D721Med (cell line): ENCODE data around the gene ALOX15B.
A peak's percentile ranks its signal among the peaks of the same experiment; 100 is the strongest.
"Not testable (repeated sequence)": the region's sequence is repeated elsewhere in the genome, so short reads cannot be mapped to it uniquely, and the experiment has no call there.

Experiments used
- DNase-seq: peaks from one replicate; pipeline ENCODE4 v3.0.0; 2011; ENCODE audit warnings: low spot score; ENCODE audit not compliant: insufficient read length
- FAIRE-seq: peaks from 2 replicates; lab custom pipeline; 2011; peaks lifted over from hg19 to GRCh38; lab: Jason Lieb, UNC
- TF ChIP-seq, protein P1 (sequence below): IDR thresholded peaks from 2 replicates; pipeline ENCODE4 v1.5.1; 2012; ENCODE audit warnings: mild to moderate bottlenecking, control low read depth; ENCODE audit not compliant: insufficient read depth; ENCODE audit errors: missing control alignments

ALOX15B gene

DNA sequence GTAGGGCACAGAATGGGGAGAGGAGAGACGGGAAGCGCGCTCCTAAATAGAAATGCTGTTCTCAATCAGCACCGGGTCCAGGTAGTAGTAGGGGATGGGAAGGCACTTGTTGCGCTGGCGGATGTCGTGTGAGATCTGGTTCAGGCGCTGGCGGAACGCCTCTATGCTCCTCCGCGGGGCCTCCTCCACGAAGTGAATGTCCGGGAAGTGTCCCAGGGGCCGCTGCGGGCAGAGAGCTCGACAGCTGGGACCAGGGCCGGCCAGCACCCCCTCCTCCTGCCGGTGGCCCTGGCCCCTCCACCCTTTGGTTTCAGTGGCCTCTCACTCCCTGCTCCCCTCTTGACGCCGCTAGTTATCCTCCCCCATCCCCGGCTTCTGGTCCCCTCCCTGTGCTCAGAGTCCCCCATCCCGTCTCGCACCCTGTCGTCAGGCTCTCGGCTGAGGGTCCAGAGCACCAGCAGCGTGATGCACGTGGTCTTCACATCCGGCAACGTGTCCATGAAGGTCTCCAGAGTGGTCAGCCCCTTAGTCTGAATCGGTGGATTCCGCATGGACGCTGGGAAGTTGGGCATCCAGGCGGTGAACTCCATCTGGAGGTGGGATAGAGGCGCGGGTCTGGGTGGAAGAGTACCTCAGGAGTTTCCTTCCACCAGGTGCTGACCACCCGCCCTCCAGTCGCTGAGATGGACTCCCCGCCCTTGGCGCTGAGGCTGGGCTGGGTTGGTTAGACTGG is 34.0 kb downstream of the ALOX15B start:
- DNase-seq, result no peak
- no peak for FAIRE-seq

DNA sequence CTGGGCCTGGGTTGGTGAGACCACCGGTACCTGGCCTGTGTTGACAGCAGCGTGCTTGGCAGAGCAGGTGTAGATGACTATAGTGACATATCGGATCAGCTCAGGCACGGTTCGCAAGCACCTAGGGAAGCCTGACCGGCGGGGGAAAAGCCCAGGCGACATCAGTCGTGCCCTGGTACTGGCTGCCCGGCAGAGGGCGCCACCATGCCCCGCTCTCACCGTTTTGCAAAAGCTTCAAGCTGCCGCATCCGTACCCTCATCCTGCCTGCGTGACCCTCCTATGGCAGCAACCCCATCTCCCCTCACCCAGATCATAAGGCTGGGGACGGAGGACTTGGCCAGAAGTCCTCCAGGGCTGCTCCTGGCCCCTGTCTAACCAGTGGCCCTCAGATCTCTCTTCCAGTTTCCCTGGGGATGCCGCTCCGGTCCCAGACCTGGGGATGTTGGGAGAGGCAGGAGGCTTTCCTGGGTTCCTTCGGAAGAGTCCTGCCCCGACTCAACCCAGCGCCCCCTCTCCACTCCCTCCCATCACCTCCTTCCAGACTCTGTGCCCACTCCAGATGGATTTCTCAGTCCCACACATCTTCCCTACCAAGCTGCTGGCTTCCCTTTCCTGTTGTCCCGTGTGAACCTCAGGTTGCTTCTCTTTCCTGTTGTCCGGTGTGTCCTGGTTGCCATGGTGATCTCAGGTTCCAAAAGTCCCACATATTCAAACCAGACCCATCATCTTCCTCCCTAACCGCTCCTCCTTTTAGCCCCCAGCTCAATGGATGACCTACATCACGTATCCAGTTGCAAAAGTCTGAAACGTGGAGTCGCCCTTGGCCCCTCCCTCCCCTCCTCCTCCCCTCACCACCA is 35.0 kb downstream of the ALOX15B start:
- peak; percentile 92 for DNase-seq
- no peak for FAIRE-seq
- TF ChIP-seq, protein P1, sequence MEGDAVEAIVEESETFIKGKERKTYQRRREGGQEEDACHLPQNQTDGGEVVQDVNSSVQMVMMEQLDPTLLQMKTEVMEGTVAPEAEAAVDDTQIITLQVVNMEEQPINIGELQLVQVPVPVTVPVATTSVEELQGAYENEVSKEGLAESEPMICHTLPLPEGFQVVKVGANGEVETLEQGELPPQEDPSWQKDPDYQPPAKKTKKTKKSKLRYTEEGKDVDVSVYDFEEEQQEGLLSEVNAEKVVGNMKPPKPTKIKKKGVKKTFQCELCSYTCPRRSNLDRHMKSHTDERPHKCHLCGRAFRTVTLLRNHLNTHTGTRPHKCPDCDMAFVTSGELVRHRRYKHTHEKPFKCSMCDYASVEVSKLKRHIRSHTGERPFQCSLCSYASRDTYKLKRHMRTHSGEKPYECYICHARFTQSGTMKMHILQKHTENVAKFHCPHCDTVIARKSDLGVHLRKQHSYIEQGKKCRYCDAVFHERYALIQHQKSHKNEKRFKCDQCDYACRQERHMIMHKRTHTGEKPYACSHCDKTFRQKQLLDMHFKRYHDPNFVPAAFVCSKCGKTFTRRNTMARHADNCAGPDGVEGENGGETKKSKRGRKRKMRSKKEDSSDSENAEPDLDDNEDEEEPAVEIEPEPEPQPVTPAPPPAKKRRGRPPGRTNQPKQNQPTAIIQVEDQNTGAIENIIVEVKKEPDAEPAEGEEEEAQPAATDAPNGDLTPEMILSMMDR, result peak; percentile 45

More for the DNA sequence above, 34.0 kb downstream of the ALOX15B start:
- TF ChIP-seq, protein P1, result no peak

DNA sequence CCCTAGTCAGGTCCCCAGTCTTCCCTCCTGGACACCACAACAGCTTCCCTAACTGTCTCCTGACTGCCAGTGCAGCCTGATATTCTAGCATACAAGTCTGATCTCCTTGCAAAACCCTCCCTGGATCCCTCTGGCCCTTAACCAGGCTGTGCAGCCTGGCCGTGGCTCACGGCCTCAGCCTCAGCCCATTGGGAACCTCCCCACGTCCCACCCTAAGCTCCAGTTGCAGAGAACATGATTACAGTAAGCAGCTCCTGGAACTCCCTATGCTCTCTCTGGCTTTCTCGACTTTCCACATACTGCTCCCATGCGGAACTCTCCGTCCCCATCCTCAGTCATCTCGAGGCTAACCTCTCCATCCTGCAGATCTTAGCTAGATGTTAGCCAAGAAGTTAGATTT is 35.7 kb downstream of the ALOX15B start:
- FAIRE-seq, result no peak
- TF ChIP-seq, protein P1, result no peak

DNA sequence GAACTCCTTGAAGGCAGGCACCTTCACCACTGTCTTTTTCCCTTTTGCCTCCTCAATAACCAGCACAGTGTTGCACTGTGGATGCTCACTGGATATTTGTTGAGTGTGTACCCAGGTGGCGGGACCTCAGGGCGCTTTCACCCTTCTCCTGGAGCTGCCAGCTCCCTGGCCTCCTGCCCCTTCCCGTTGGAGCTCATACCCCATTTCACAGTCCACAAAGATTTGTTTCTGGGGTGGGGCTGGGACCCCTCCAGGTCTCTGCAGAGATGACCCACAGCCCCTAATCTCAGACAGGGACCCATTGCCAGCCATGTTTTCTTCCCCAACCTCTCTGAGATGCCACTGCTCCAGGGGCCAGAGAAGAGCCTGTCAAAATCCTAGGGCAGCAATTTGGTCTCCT is 36.2 kb downstream of the ALOX15B start:
- no peak for DNase-seq
- no peak for FAIRE-seq
- TF ChIP-seq, protein P1, result no peak

More for the DNA sequence above, 35.7 kb downstream of the ALOX15B start:
- DNase-seq, result no peak

DNA sequence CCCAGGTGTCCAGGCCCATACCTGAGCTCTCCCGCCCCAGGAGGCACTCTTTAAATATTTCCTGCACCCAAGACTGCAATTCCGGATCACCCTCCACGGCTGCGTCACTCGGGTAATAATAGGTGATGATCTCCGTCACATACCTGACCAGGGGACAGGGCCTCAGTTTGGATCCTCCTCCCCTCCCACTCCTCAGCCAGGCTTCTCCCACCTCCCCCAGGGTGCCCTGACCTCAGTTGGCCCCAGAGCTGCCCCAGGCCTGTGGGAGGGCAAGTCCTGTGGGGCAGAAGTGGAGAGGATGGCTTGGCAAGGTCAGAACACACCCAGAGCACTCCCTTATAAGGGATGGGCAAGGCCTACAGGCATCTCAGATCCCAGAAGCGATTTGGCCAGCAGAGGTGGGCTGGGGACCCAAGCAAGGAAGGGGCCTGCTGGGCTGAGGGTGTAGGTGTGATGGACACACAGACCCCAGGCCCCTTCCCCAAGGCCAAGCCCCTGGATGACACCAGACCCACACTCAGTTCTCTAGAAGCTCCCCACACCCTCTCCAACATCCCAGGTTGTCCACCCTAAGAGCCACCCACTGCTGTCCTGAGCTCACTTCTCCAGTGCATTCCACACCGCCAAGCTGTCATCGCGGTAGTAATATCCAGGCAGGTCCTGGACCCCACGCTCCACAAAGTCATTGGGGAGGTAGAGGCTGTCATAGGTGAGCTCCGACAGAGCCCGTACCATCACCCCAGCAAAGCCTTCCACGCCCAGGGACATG is 36.9 kb downstream of the ALOX15B start:
- TF ChIP-seq, protein P1, result no peak
- DNase-seq, result no peak
- FAIRE-seq, result no peak

DNA sequence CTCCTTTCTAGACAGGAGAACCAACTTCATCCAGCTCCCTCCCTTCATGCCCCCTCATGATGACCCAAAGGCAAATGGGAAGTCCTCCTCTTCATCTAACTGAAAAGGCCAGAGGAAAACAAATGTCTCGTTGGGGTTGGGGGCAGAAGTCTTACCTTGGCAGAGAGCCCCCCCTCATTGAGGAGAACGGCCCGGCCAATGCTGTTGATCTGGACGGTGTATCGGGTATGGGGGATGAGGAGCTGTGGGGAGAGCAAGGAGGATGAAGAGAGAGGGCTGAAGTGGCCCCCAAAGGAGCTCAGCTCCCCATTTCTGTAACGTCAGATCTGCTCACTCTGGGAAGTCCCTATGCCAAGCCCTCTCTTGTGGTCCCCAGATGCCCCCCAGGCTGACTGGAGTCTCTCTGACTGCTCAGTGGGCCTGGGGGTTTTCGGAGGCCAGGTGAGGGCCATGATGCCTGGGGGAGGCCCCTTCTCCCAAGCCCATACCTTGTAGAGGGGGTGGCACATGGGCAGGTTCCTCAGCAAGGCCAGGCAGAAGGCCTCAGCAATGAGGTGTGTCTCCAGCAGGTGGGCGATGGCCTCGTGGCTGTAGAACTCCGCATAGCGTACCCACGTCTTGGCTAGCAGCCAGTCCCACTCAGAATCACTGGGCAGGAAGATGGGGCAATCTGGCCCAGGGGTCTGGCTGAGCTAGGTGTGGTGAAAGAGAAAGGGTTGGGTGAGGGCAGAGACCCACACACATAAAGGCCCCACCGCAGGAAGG is 37.8 kb downstream of the ALOX15B start:
- DNase-seq, result no peak
- FAIRE-seq, result no peak
- TF ChIP-seq, protein P1, result no peak

DNA sequence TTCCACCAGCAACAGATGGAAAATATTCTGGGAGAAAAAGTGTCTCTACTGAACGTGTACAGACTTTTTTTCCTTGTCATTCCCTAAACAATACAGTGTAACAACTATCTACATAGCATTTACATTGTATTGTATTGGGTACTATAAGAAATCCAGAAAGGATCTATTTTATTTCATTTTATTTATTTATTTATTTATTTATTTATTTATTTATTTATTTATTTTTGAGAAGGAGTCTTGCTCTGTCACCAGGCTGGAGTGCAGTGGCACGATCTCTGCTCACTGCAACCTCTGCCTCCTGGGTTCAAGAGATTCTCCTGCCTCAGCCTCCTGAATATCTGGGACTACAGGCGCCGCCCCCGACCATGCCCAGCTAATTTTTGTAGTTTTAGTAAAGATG is 39.1 kb downstream of the ALOX15B start:
- not testable (repeated sequence) for FAIRE-seq

More for the DNA sequence above, 39.1 kb downstream of the ALOX15B start:
- DNase-seq, result not testable (repeated sequence)
